HCT116 (cell line): ENCODE measurements around the gene NT5DC2. TPM values are rescaled to one million over a fixed set of nuclear protein-coding genes. Genes with fewer than 3 reads are reported as not detected.

ENCODE experiments used
- ATAC-seq: fragments of 200-7000 bp; cut with Tn5 transposase; 2 replicates; pipeline ENCODE4 v1.9.1; 2020; ENCODE audit warnings: mild to moderate bottlenecking, moderate library complexity
- BruUV-seq: library from RNA; stranded (reverse); fragments of 400-500 nt; replicated peaks from 2 replicates; lab custom pipeline; 2021; lab: Mats Ljungman, UMichigan
- CTCF ChIA-PET: fragments of 300-600 bp; sonication (Branson Sonifier 250); formaldehyde crosslinking; loops from one replicate; lab custom pipeline; 2021; ENCODE audit warnings: antibody characterized with exemption; lab: Charles Lee
- POLR2A ChIA-PET: fragments of 300-600, 350-600 bp; sonication (Branson Sonifier 250); formaldehyde crosslinking; loops from one replicate; lab custom pipeline; 2021; ENCODE audit warnings: antibody characterized with exemption; lab: Charles Lee
- RAD21 ChIA-PET, 2 experiments: fragments of 300-600 bp; sonication (Branson Sonifier 250); formaldehyde crosslinking; loops; one replicate each; lab custom pipeline; 2023; ENCODE audit warnings: low total read pairs in 2 of 2; ENCODE audit not compliant: uncharacterized antibody in 2 of 2, unreplicated experiment in 2 of 2, low non-redundant PET in 1 of 2; lab: Charles Lee
- DNase-seq: peaks from one replicate; pipeline ENCODE4 v3.0.0-alpha.2; 2010; ENCODE audit warnings: low read depth, low spot score
- H2AFZ ChIP-seq: fragments of 200-600 bp; shearing (Covaris generic), sonication (generic); 2 replicates; pipeline ENCODE4 v1.6.1; 2017; ENCODE audit warnings: low read depth, mixed run types, mixed read lengths, antibody characterized with exemption, low read length; ENCODE audit not compliant: poor library complexity, severe bottlenecking
- H3K27ac ChIP-seq: 2 replicates; pipeline ENCODE4 v1.5.1; 2012; ENCODE audit warnings: low read depth, low read length
- H3K27me3 ChIP-seq: fragments of 200-600 bp; sonication (generic); 2 replicates; pipeline ENCODE4 v1.6.1; 2016; ENCODE audit warnings: mixed run types, low read length, mixed read lengths; ENCODE audit not compliant: insufficient read depth
- H3K36me3 ChIP-seq, 2 experiments: fragments of 200-500 bp in 1 of 2; fragments of 200-600 bp in 1 of 2; sonication (Bioruptor generic) in 1 of 2; sonication (generic) in 1 of 2; 2 replicates each; pipeline versions ENCODE4 v1.5.1 to v1.6.1; 2014 to 2016; ENCODE audit warnings: low read length in 2 of 2, inconsistent platforms in 1 of 2, mixed read lengths in 1 of 2, mixed run types in 1 of 2; ENCODE audit not compliant: insufficient read depth in 2 of 2, control insufficient read depth in 1 of 2
- H3K4me1 ChIP-seq, 2 experiments: fragments of 200-600 bp in 1 of 2; sonication (generic) in 1 of 2; 2 replicates each; pipeline versions ENCODE4 v1.5.1 to v1.6.1; 2012 to 2017; ENCODE audit warnings: low read length in 2 of 2, inconsistent platforms in 1 of 2, mild to moderate bottlenecking in 1 of 2, mixed read lengths in 1 of 2, mixed run types in 1 of 2, moderate library complexity in 1 of 2; ENCODE audit not compliant: insufficient read depth in 2 of 2, control insufficient read depth in 1 of 2
- H3K4me2 ChIP-seq: fragments of 200-600 bp; sonication (generic); 2 replicates; pipeline ENCODE4 v1.6.1; 2017; ENCODE audit warnings: mixed run types, low read length, mixed read lengths
- H3K4me3 ChIP-seq, 2 experiments: fragments of 200-600 bp in 1 of 2; sonication (generic) in 1 of 2; replicated peaks in 1 of 2; 2 replicates each; pipeline ENCODE4 v1.5.1; 2011 to 2016; ENCODE audit warnings: low read length in 2 of 2, control low read depth in 1 of 2, low read depth in 1 of 2, mild to moderate bottlenecking in 1 of 2, mixed read lengths in 1 of 2, mixed run types in 1 of 2
- H3K79me2 ChIP-seq: fragments of 200-600 bp; sonication (generic); 2 replicates; pipeline ENCODE4 v1.6.1; 2017; ENCODE audit warnings: mild to moderate bottlenecking, mixed run types, low read length, moderate library complexity, mixed read lengths; ENCODE audit not compliant: insufficient read depth
- H3K9ac ChIP-seq: fragments of 200-600 bp; sonication (generic); 2 replicates; pipeline ENCODE4 v1.6.1; 2016; ENCODE audit warnings: low read length, mixed read lengths
- H3K9me2 ChIP-seq: fragments of 200-600 bp; sonication (generic), shearing (Covaris generic); 2 replicates; pipeline ENCODE4 v1.6.1; 2017; ENCODE audit warnings: mixed run types, mild to moderate bottlenecking, moderate library complexity; ENCODE audit not compliant: insufficient read depth
- H3K9me3 ChIP-seq, 2 experiments: fragments of 200-500 bp in 1 of 2; fragments of 200-600 bp in 1 of 2; sonication (Bioruptor generic) in 1 of 2; sonication (generic) in 1 of 2; 2 replicates each; pipeline ENCODE4 v1.6.1; 2014 to 2017; ENCODE audit warnings: low read length in 2 of 2, mixed read lengths in 2 of 2, inconsistent platforms in 1 of 2, low read depth in 1 of 2, mild to moderate bottlenecking in 1 of 2, mixed run types in 1 of 2, moderate library complexity in 1 of 2; ENCODE audit not compliant: control insufficient read depth in 1 of 2, insufficient read depth in 1 of 2
- H4K20me1 ChIP-seq: fragments of 200-600 bp; sonication (generic), shearing (Covaris generic); 2 replicates; pipeline ENCODE4 v1.6.1; 2017; ENCODE audit warnings: mixed run types, mild to moderate bottlenecking, moderate library complexity; ENCODE audit not compliant: insufficient read depth
- ATF3 ChIP-seq: IDR thresholded peaks from 2 replicates; pipeline ENCODE4 v1.6.1; 2012
- CEBPB ChIP-seq: IDR thresholded peaks from 2 replicates; pipeline ENCODE4 v1.6.1; 2012; ENCODE audit warnings: low read depth
- EZH2phosphoT487 ChIP-seq: fragments of 200-600 bp; IDR thresholded peaks from 2 replicates; pipeline ENCODE4 v1.6.1; 2018; ENCODE audit warnings: antibody characterized with exemption, borderline replicate concordance
- POLR2A ChIP-seq: IDR thresholded peaks from 2 replicates; pipeline ENCODE4 v1.7.0; 2011; ENCODE audit warnings: borderline replicate concordance; ENCODE audit not compliant: insufficient read depth, insufficient read length; ENCODE audit errors: extremely low read depth
- REST ChIP-seq: IDR thresholded peaks from 2 replicates; pipeline ENCODE4 v1.6.1; 2012; ENCODE audit warnings: low read depth
- SRF ChIP-seq: IDR thresholded peaks from 2 replicates; pipeline ENCODE4 v1.6.1; 2012; ENCODE audit warnings: low read depth
- TCF7L2 ChIP-seq: IDR thresholded peaks from 2 replicates; pipeline ENCODE4 v1.7.0; 2011; ENCODE audit warnings: borderline replicate concordance, inconsistent platforms; ENCODE audit not compliant: insufficient read depth, insufficient read length; ENCODE audit errors: extremely low read depth
- intact Hi-C: fragments of 100-400 bp; cut with micrococcal nuclease; formaldehyde crosslinking; loops from 2 replicates; pipeline ENCODE4 v1.10.0; 2022
- total RNA-seq: library from RNA; stranded (reverse); gene quantifications from one replicate; pipeline ENCODE4 v1.2.1, GENCODE V29; 2021; ENCODE audit not compliant: unreplicated experiment

Gene NT5DC2
- total RNA-seq, 1 experiment from 2014 or later: 125 TPM

- Histone ChIP-seq H3K4me1 (0 out of 4 replicates have a peak, but pooled peaks cover 0 to under 1% of the 10 kb centered on the region in 2 experiments), H3K9ac (no peak overlapping the region), H2AFZ (no peak overlapping the region), H3K4me2 (no peak overlapping the region), H3K27me3 (no peaks in the 10 kb centered on the region), H3K9me3 (no peaks in the 10 kb centered on the region), H3K27ac (peak overlapping the region; percentile 18; the same call in 1 of the 2 replicates), H3K36me3 (peaks cover 11 to 17% of the 10 kb centered on the region in 2 experiments), H3K9me2 (no peaks in the 10 kb centered on the region), H3K79me2 (peaks cover 6% of the 10 kb centered on the region; the same call in 1 of the 2 replicates), H4K20me1 (no peaks in the 10 kb centered on the region), H3K4me3 (no peak overlapping the region)
- RAD21 ChIA-PET: no interaction called here
- CTCF ChIA-PET: no interaction called here
- no TSS peak for BruUV-seq
- TF ChIP-seq TCF7L2 (no peak), CEBPB (no peak), EZH2phosphoT487 (no peak), REST (no peak), POLR2A (no peak), SRF (no peak), ATF3 (no peak)
- DNase-seq (no peak), ATAC-seq (no peak)
- intact Hi-C loops: no loop called here
- POLR2A ChIA-PET: interaction anchor here (2.7 kb wide), 1 partner anchor 10 kb away, joined by 13 read pairs; the partner anchor contains the start of gene UQCC5
These were observed 7.7 kb downstream of the NT5DC2 start for GRCh38 chr3:52525680-52526561.
